Nucleus accumbens (tissue), 56 donors: Measurements from ENCODE around the gene SMAD1.

Experiments used
- DNase-seq, 56 donors: peaks; one replicate each; lab custom pipeline; 2025; lab: John Stamatoyannopoulos, UW

The SMAD1 gene

GRCh38 chr4:145487631-145488030, 6.0 kb downstream of the SMAD1 start:
- no peak for DNase-seq

GRCh38 chr4:145488310-145488709, 6.7 kb downstream of the SMAD1 start:
- DNase-seq = no peak

- no peak for DNase-seq
Observed at GRCh38 chr4:145489556-145489955, 7.9 kb downstream of the SMAD1 start.

GRCh38 chr4:145490361-145490760, 8.7 kb downstream of the SMAD1 start:
- no peak for DNase-seq

GRCh38 chr4:145490796-145491195, 9.1 kb downstream of the SMAD1 start:
- DNase-seq = no peak

- DNase-seq = no peak
Observed at GRCh38 chr4:145492376-145492775, 10.7 kb downstream of the SMAD1 start.

GRCh38 chr4:145493166-145493565, 11.5 kb downstream of the SMAD1 start:
- no peak for DNase-seq

GRCh38 chr4:145494666-145495270, 13.1 kb downstream of the SMAD1 start:
- DNase-seq = no peak

- DNase-seq = no peak
Observed at GRCh38 chr4:145496292-145496691, 14.6 kb downstream of the SMAD1 start.

- no peak for DNase-seq
Observed at GRCh38 chr4:145497199-145498149, 15.8 kb downstream of the SMAD1 start.

- DNase-seq = no peak
Observed at GRCh38 chr4:145498430-145498829, 16.8 kb downstream of the SMAD1 start.

- DNase-seq = no peak
Observed at GRCh38 chr4:145501051-145501660, 19.5 kb downstream of the SMAD1 start.

GRCh38 chr4:145502809-145503208, 21.2 kb downstream of the SMAD1 start:
- DNase-seq = no peak

- DNase-seq = no peak
Observed at GRCh38 chr4:145503486-145504072, 21.9 kb downstream of the SMAD1 start.

GRCh38 chr4:145505995-145506394, 24.3 kb downstream of the SMAD1 start:
- DNase-seq = no peak

GRCh38 chr4:145507636-145508035, 26.0 kb downstream of the SMAD1 start:
- no peak for DNase-seq

GRCh38 chr4:145511913-145512522, 30.4 kb downstream of the SMAD1 start:
- no peak for DNase-seq

- no peak for DNase-seq
Observed at GRCh38 chr4:145513020-145513621, 31.5 kb downstream of the SMAD1 start.

- no peak for DNase-seq
Observed at GRCh38 chr4:145520172-145520571, 38.5 kb downstream of the SMAD1 start.

- DNase-seq = no peak
Observed at GRCh38 chr4:145521282-145521681, 39.6 kb downstream of the SMAD1 start.
